Transverse colon (tissue), 4 donors: Measurements from ENCODE around the gene KSR1. TPM values are rescaled to one million over a fixed set of nuclear protein-coding genes. Genes with fewer than 3 reads are reported as not detected.

Experiments used
- DNase-seq: peaks from one replicate; pipeline ENCODE4 v3.0.0-alpha.2; 2019
- H3K27ac ChIP-seq, 4 donors: fragments of 200-600 bp; sonication (generic); 2 replicates each; pipeline ENCODE4 v1.5.1; 2016 to 2018; ENCODE audit warnings: inconsistent platforms in 4 of 4
- H3K27me3 ChIP-seq: fragments of 200-600 bp; sonication (generic); 2 replicates; pipeline ENCODE4 v1.5.1; 2017; ENCODE audit warnings: inconsistent platforms
- H3K36me3 ChIP-seq, 4 donors: fragments of 200-600 bp; sonication (generic); 2 replicates each; pipeline ENCODE4 v1.5.1; 2017 to 2019; ENCODE audit warnings: inconsistent platforms in 4 of 4
- H3K4me1 ChIP-seq, 4 donors: fragments of 200-600 bp; sonication (generic); 2 replicates each; pipeline ENCODE4 v1.5.1; 2017 to 2020; ENCODE audit warnings: inconsistent platforms in 4 of 4
- H3K4me3 ChIP-seq, 4 donors: fragments of 200-600 bp; sonication (generic); 1 replicate in 1 of 4; 2 replicates in 3 of 4; pipeline versions ENCODE4 v1.5.1 to v1.6.1; 2017 to 2019; ENCODE audit warnings: inconsistent platforms in 4 of 4
- H3K9me3 ChIP-seq, 2 donors: fragments of 200-600 bp; sonication (generic); 2 replicates each; pipeline ENCODE4 v1.5.1; 2017 to 2019; ENCODE audit warnings: inconsistent platforms in 2 of 2
- EP300 ChIP-seq: sonication (generic); formaldehyde crosslinking; IDR thresholded peaks from one replicate; pipeline ENCODE4 v1.6.1; 2017; ENCODE audit warnings: antibody characterized with exemption, low read depth
- POLR2A ChIP-seq: fragments of 450-650 bp; IDR thresholded peaks from one replicate; pipeline ENCODE4 v1.6.1; 2016; ENCODE audit warnings: antibody characterized with exemption, mild to moderate bottlenecking, moderate library complexity
- POLR2AphosphoS5 ChIP-seq, 3 donors: sonication (generic); formaldehyde crosslinking; IDR thresholded peaks; one replicate each; pipeline ENCODE4 v1.6.1; 2016; ENCODE audit warnings: antibody characterized with exemption in 3 of 3
- WGBS, 2 donors: methylation state at CpG; one replicate each; pipeline ENCODE4 v1.1.5; 2018; ENCODE audit warnings: low coverage in 1 of 2; 5-methylcytosine and 5-hydroxymethylcytosine counted together
- in situ Hi-C, 4 donors: fragments of 200-750 bp; cut with MboI; loops; one replicate each; pipeline versions ENCODE4 v1.15.0 to v1.15.1; 2017; ENCODE audit warnings: low sequenced_read_pairs in 3 of 4, low pct_ligation_motif_present in 1 of 4, low pct_unique_long_range_greater_than_20kb in 1 of 4
- intact Hi-C: fragments of 100-400 bp; cut with DNase I; formaldehyde crosslinking; loops from one replicate; pipeline ENCODE4 v1.15.1; 2023; ENCODE audit warnings: low total_unique reads
- total RNA-seq, 4 donors: library from RNA; depleted of rRNA; stranded (reverse); fragments of >200 nt; gene quantifications; one replicate each; pipeline ENCODE4 v1.1.0, GENCODE V29; 2016
- TF ChIP-seq, protein P1 (sequence below), 5 experiments: fragments of 200-600 bp in 3 of 5; fragments of 450-650 bp in 2 of 5; sonication (generic) in 3 of 5; IDR thresholded peaks; 1 replicate in 2 of 5; 2 replicates in 3 of 5; pipeline ENCODE4 v1.5.1; 2016 to 2017; ENCODE audit warnings: antibody characterized with exemption in 5 of 5, inconsistent platforms in 3 of 5, mild to moderate bottlenecking in 2 of 5, moderate library complexity in 1 of 5

KSR1 gene
- total RNA-seq, 4 donors from 2014 or later, result 8.2 to 55.7 (median 30.9) TPM

DNA sequence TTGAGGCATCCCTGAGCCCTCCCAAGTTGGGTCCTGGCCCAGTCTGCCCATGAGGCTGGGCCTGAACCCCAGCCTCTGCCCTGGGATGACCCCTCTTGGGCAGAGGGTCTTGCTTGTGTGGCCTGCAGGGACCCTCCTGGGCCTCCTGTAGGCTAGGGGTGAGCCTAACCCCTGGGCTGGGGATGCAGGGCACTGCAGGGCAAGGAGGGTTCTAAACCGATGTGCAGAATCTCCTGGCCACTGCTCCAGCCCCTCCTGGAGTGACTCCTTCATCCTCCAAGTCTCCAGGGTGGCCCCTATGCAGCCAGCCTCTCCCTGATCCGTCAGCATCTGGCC is 212.2 kb downstream of the KSR1 start:
- in situ Hi-C loops, result loop anchor here in 2 of 4 donors (10.0 kb wide), 1 partner anchor 76 kb away; no protein-coding TSS in a partner anchor
- 89% methylated on average over 1 of the region's 2 CpGs; no CpG with 5 or more reads in 1 of the 2 donors for WGBS, 2 donors

DNA sequence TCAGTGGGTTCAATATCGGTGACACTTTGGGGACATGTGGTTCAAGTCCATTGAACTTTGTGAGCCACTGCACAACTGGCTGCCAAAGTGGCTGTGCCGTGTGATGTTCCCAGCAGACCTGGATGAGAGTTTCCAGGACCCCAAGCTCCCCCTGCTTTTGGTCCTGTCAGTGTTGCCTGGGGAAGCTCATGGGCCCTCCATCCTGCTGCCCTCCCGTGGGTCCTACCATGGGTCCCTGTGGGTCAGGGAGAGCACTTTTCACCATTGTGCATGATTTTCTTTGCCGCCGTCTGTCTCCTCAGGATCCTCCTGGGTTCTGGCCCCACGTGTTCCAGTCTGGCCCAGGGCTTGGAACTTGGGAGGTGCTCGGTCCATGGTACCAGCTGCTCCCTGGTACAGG is 212.9 kb downstream of the KSR1 start:
- no peaks in the 10 kb centered on the region for H3K27me3 ChIP-seq
- no peak overlapping the region for H3K4me3 ChIP-seq
- H3K9me3 ChIP-seq, result no peaks in the 10 kb centered on the region
- in situ Hi-C loops, result loop anchor here in 2 of 4 donors (10.0 kb wide), 1 partner anchor 76 kb away; no protein-coding TSS in a partner anchor
- H3K36me3 ChIP-seq, result no peaks in the 10 kb centered on the region
- TF ChIP-seq, protein P1, sequence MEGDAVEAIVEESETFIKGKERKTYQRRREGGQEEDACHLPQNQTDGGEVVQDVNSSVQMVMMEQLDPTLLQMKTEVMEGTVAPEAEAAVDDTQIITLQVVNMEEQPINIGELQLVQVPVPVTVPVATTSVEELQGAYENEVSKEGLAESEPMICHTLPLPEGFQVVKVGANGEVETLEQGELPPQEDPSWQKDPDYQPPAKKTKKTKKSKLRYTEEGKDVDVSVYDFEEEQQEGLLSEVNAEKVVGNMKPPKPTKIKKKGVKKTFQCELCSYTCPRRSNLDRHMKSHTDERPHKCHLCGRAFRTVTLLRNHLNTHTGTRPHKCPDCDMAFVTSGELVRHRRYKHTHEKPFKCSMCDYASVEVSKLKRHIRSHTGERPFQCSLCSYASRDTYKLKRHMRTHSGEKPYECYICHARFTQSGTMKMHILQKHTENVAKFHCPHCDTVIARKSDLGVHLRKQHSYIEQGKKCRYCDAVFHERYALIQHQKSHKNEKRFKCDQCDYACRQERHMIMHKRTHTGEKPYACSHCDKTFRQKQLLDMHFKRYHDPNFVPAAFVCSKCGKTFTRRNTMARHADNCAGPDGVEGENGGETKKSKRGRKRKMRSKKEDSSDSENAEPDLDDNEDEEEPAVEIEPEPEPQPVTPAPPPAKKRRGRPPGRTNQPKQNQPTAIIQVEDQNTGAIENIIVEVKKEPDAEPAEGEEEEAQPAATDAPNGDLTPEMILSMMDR (IDR thresholded peaks at IDR 0.05), result no peak
- TF ChIP-seq EP300 (no peak), POLR2AphosphoS5 (IDR thresholded peaks at IDR 0.05) (no peak), POLR2A (no peak)
- no peaks in the 10 kb centered on the region for H3K4me1 ChIP-seq
- intact Hi-C loops, result no loop called here
- H3K27ac ChIP-seq, result no peak overlapping the region
- WGBS, 2 donors, result 60 to 83% methylated on average over 1 to 6 of the region's 7 CpGs
- no peak for DNase-seq

More for the DNA sequence above, 212.2 kb downstream of the KSR1 start:
- no peaks in the 10 kb centered on the region for H3K4me1 ChIP-seq
- no peak overlapping the region for H3K4me3 ChIP-seq
- H3K27ac ChIP-seq, result no peak overlapping the region
- H3K9me3 ChIP-seq, result no peaks in the 10 kb centered on the region
- intact Hi-C loops, result no loop called here
- H3K36me3 ChIP-seq, result no peaks in the 10 kb centered on the region
- H3K27me3 ChIP-seq, result no peaks in the 10 kb centered on the region
- no peak for TF ChIP-seq POLR2AphosphoS5 (IDR thresholded peaks at IDR 0.05)
- TF ChIP-seq EP300, result no peak
- TF ChIP-seq, protein P1 (IDR thresholded peaks at IDR 0.05), result no peak
- no peak for TF ChIP-seq POLR2A
- no peak for DNase-seq

DNA sequence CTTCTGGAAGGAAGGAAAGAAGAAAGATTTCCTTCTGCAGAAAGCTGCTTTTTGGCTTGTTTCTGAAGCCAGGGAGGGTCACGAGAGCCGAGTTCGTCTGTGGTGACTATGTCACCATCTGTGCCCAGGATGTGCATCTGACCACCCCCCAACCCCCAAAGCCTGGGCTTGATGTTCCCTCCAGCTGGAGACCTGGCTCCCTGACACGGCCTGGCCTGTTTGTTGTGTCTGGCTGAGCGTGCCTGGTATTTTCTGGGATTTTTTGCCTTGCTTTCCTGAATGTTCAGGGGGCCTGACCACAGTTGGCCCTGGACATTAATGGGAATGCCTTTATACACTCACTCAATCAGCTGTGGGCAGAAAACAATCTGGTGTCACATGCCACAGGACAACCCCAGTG is 213.6 kb downstream of the KSR1 start:
- H3K36me3 ChIP-seq, result no peaks in the 10 kb centered on the region
- in situ Hi-C loops, result loop anchor here in 3 of 4 donors (10.0 kb wide), 2 partner anchors 65 to 75 kb away; no protein-coding TSS in a partner anchor

DNA sequence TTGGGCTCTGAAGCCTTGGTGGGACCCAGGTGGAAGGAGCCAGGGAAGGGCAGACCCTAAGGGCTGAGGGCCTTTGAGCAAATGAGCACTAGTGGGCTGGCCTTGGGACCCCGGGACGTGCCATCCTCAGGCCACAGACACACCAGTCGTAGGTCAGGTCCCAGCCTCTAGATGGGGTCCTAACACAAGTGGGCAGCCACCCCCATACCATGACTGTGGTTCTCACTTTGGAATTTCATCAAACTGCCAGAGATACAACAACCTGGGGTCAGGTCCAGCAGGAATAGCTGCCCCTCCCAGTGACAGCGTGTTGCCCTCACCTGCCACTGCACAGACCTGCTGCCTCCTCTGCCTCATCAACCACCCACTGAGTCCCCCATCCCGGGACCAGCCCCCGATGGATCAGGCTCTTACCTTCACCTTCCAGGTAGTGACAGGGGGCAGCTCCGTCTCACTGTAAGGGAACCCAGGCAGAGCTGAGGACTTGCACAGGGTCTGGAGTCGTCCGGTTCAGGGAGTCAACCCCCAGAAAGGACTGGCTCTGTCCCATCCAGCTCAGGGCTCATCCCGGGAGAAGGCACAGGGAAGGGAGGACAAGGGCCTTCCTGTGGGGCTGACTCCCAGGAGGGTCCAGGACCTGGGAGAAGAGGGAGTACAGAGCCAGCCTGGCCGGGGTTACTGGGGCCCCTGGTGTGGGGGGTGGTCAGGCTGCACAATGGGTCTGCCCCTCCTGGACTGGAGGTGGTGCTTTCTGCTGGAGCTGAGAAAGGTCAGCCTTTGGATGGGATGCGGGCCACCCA is 214.7 kb downstream of the KSR1 start:
- no peaks in the 10 kb centered on the region for H3K4me1 ChIP-seq
- H3K9me3 ChIP-seq, result no peaks in the 10 kb centered on the region
- in situ Hi-C loops, result loop anchor here in 1 of 4 donors (10.0 kb wide), 1 partner anchor 64 kb away; no protein-coding TSS in a partner anchor
- no peak for DNase-seq
- H3K36me3 ChIP-seq, result no peaks in the 10 kb centered on the region
- TF ChIP-seq EP300 (no peak), POLR2AphosphoS5 (IDR thresholded peaks at IDR 0.05) (no peak), POLR2A (no peak)
- TF ChIP-seq, protein P1 (IDR thresholded peaks at IDR 0.05), result no peak
- no peak overlapping the region for H3K4me3 ChIP-seq
- H3K27me3 ChIP-seq, result no peaks in the 10 kb centered on the region
- 89% methylated on average over 12 of the region's 12 CpGs; no CpG with 5 or more reads in 1 of the 2 donors for WGBS, 2 donors
- no peak overlapping the region for H3K27ac ChIP-seq
- intact Hi-C loops, result no loop called here

More for the DNA sequence above, 213.6 kb downstream of the KSR1 start:
- TF ChIP-seq EP300 (no peak), POLR2AphosphoS5 (IDR thresholded peaks at IDR 0.05) (no peak)
- intact Hi-C loops, result no loop called here
- Histone ChIP-seq H3K9me3 (no peaks in the 10 kb centered on the region), H3K27me3 (no peaks in the 10 kb centered on the region), H3K4me1 (no peaks in the 10 kb centered on the region), H3K4me3 (no peak overlapping the region), H3K27ac (no peak overlapping the region)
- WGBS, 2 donors, result 80% methylated on average over 5 of the region's 5 CpGs; no CpG with 5 or more reads in 1 of the 2 donors
- DNase-seq, result no peak
